SW 1271 (cell line): ENCODE results near the gene OTOG.

ENCODE experiments used
- DNase-seq, 2 experiments: peaks; one replicate each; lab custom pipeline; 2025; lab: John Stamatoyannopoulos, UW

OTOG gene

DNA sequence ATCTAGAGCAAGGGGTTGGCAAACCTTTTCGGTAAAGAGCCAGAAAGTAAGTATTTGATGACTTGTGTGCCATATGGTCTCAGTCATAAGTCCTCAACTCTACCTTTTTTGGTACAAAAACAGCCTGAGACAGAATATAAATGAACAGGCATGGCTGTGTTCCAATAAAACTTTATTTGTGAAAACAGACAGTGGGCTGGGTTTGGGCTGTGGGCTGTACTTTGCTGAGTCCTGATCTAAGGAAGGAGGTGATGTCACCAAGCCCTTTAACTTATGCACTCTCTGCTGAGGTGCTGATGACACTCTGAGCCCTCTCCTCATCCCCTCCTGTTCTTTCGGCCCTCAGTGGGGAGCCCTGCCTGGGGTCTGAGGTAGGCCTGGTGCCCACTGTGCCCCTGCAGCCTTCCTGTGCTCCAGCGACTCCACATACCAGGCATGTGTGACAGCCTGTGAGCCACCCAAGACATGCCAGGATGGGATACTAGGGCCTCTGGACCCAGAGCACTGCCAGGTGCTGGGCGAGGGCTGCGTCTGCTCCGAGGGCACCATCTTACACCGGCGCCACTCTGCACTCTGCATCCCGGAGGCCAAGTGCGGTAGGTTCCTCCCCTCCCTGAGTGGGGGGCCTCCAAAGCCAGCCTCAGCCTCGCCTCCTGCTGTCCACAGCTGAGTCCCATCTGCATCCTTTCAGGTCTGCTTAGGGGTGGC lies 86.4 kb downstream of the OTOG start:
- DNase-seq, result no peak

DNA sequence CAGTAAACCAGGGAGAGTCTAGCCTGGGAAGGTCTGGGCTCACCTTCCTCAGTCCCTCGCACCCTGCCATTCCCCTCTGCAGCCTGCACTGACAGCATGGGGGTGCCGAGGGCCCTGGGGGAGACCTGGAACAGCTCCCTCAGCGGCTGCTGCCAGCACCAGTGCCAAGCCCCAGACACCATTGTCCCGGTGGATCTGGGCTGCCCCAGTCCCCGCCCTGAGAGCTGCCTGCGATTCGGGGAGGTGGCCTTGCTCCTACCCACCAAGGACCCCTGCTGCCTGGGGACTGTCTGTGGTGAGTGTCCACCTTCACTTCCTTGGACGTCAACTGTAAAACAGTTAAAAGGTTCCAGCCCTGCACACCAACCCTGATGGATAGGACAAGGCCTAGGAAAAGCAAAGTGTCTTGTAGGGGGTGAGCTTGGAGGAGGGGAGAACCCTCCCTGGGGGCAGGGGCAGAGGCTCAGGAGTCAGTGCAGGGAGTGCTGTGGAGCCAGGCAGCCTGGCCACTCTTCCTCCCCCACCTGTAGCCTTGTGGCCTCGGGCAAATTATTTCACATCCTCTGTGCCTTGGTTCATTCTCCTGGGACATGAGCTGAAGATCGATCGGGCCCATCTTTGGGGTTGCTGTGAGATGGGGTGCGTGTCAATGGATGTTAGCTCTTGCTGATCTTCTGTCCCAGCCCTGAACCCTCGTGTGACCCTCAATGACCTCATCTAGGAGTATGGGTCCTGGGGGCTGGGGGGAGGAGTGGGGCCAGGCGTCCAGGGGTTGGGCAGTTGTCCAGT lies 87.1 kb downstream of the OTOG start:
- no peak for DNase-seq

- DNase-seq, result no peak
These were observed 87.9 kb downstream of the OTOG start for GRCh38 chr11:17634776-17635550.

- DNase-seq, result no peak
These were observed 88.5 kb downstream of the OTOG start for GRCh38 chr11:17635551-17635938.

- DNase-seq, result no peak
These were observed 89.7 kb downstream of the OTOG start for GRCh38 chr11:17636721-17637120.

DNA sequence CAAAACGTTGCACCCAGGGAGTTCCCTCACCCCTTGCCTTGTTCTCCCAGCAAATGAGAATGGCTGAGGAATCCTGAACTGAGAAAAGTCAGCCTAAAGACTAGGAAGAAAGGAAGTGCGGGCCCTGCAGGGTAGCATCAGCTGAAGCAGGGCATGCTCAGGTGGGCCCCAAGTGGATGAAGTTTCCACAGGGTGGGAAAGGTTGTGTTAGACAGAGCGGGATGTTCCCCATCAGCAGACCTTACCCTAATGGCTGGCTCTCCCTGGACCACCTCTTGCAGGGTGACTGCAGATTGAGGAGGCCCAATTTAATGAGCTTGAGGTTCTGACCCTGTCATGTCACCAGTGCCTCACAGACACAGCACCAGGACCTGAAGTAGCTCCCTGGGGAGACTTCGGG lies 90.8 kb downstream of the OTOG start:
- DNase-seq, result no peak

- DNase-seq, result no peak
These were observed 91.3 kb downstream of the OTOG start for GRCh38 chr11:17638311-17638710.

- no peak for DNase-seq
These were observed 92.0 kb downstream of the OTOG start for GRCh38 chr11:17639091-17639490.

GRCh38 chr11:17639781-17640180 lies 92.7 kb downstream of the OTOG start:
- DNase-seq, result no peak

DNA sequence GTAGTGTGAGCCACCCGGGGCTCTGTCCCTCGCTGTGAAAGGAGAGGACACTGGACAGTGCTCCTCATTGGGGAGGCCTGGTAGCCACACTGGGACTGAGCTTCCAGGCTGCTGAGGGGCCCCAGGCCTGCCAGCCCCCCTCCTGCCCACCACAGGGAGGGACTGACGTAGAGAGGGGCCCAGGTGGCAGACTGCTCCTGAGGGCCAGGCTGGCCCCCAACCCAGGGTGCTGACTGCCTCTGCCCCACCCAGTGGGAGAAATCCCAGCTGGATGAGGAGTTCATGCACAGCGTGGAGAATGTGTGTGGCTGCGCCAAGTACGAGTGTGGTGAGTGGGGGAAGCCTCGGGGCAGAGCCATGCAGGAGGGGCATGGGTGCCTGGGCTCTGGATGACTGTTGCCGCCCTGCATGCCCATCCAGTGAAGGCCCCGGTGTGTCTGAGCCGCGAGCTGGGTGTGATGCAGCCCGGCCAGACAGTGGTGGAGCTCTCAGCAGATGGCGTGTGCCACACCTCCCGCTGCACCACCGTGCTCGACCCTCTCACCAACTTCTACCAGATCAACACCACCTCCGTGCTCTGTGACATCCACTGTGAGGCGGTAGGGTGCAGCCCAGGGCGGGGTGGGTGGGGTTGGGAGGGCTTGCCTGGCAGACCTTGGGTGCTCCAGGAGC lies 93.6 kb downstream of the OTOG start:
- DNase-seq, result no peak

GRCh38 chr11:17641792-17642350 lies 94.8 kb downstream of the OTOG start:
- no peak for DNase-seq

DNA sequence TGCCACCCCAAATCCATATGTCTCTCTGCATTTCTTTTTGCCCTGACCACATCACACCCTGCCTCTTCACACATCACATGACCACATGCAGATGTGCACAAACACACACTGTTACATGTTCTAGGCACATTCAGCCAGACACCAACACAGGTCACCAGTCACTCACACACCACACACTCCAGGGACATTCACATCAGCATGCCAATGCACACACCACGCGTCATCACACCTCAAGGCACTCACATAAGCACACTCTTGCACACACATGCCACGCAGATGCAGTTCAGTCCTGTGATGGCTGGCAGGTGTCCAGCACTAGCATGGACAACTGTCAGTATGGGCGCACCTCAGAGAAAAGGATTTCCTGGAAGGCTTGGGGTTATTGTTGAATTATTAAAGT lies 95.3 kb downstream of the OTOG start:
- DNase-seq, result no peak

DNA sequence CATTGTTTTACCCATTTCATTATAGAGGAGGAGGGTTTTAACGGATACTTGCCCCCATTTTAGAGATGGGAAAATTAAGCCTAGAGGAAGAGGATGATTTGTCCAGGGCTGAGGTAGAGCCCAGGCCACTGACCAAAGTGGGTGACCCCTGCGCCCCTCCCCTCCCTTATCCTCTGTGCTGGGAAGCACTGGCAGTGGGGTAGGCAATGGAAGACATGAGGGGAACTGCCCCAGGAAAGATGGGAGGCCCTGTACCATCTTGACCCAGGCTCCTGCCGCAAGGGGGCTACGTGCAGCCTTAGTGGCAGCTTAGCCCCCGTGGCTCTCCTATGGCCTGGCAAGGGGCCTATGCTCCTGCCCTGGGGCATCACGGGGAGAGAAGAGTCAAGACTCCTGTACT lies 95.9 kb downstream of the OTOG start:
- DNase-seq, result no peak

GRCh38 chr11:17643506-17644405 lies 96.7 kb downstream of the OTOG start:
- DNase-seq, result no peak

- no peak for DNase-seq
These were observed 98.3 kb downstream of the OTOG start for GRCh38 chr11:17645190-17645970.

- no peak for DNase-seq
These were observed 99.5 kb downstream of the OTOG start for GRCh38 chr11:17646451-17647145.

GRCh38 chr11:17648528-17648927 lies 101.5 kb downstream of the OTOG start:
- DNase-seq, result no peak

GRCh38 chr11:17649261-17649660 lies 102.2 kb downstream of the OTOG start:
- no peak for DNase-seq

DNA sequence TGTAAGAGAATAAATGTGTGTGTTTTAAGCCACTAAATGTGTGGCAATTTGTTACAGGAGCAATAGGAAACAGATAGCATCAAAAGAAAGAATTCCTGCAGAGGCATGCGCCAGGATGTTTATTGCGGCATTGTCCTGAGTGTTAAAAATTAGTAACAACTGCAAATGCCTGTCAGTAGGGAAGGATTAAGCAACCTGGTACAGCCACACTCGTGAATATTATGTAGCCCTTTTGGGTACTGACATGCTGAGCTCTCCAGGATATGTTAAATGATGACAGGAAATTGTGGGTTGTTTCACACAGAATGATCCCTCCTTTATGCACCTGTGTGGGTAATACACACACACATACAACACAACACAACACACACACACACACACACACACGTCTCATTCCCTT lies 102.6 kb downstream of the OTOG start:
- DNase-seq, result no peak
